KMS-11 (cell line): ENCODE data around the gene ATG4D.

ENCODE experiments used
- H2AFZ ChIP-seq: fragments of 200-600 bp; sonication (generic); 2 replicates; pipeline ENCODE4 v1.6.1; 2016; ENCODE audit warnings: antibody characterized with exemption, mixed run types, low read depth
- H3K27ac ChIP-seq: fragments of 200-600 bp; sonication (generic); 2 replicates; pipeline ENCODE4 v1.6.1; 2016; ENCODE audit warnings: mild to moderate bottlenecking, mixed run types
- H3K27me3 ChIP-seq: fragments of 200-600 bp; sonication (generic); 2 replicates; pipeline ENCODE4 v1.6.1; 2017; ENCODE audit warnings: mild to moderate bottlenecking, low read depth, mixed run types, moderate library complexity; ENCODE audit not compliant: insufficient read depth
- H3K36me3 ChIP-seq: fragments of 200-600 bp; sonication (generic); 2 replicates; pipeline ENCODE4 v1.6.1; 2017; ENCODE audit warnings: mild to moderate bottlenecking, mixed run types; ENCODE audit not compliant: insufficient read depth
- H3K4me1 ChIP-seq: fragments of 200-600 bp; sonication (generic); 2 replicates; pipeline ENCODE4 v1.6.1; 2016; ENCODE audit warnings: mild to moderate bottlenecking, low read depth, mixed run types; ENCODE audit not compliant: poor library complexity, severe bottlenecking
- H3K4me2 ChIP-seq: fragments of 200-600 bp; sonication (generic); 2 replicates; pipeline ENCODE4 v1.7.0; 2016; ENCODE audit warnings: mild to moderate bottlenecking, mixed run types
- H3K4me3 ChIP-seq: fragments of 200-600 bp; sonication (generic); IDR thresholded peaks from 2 replicates; pipeline ENCODE4 v1.6.1; 2017; ENCODE audit warnings: low read depth, low read length, mixed read lengths; ENCODE audit not compliant: insufficient read depth
- H3K79me2 ChIP-seq: fragments of 200-600 bp; sonication (generic); 2 replicates; pipeline ENCODE4 v1.6.1; 2016; ENCODE audit warnings: low read depth, mixed run types; ENCODE audit not compliant: insufficient read depth
- H3K9ac ChIP-seq: fragments of 200-600 bp; sonication (generic); 2 replicates; pipeline ENCODE4 v1.6.1; 2016; ENCODE audit warnings: mild to moderate bottlenecking, mixed run types
- H4K20me1 ChIP-seq: fragments of 200-600 bp; sonication (generic); 2 replicates; pipeline ENCODE4 v1.6.1; 2016; ENCODE audit warnings: mild to moderate bottlenecking, mixed run types; ENCODE audit not compliant: insufficient read depth
- TF ChIP-seq, protein P1 (sequence below): fragments of 200-600 bp; sonication (generic); conservative IDR thresholded peaks from 2 replicates; pipeline ENCODE4 v1.6.1; 2017; ENCODE audit warnings: low read depth, mild to moderate bottlenecking, antibody characterized with exemption, low read length, moderate library complexity, mixed read lengths

Gene ATG4D

DNA sequence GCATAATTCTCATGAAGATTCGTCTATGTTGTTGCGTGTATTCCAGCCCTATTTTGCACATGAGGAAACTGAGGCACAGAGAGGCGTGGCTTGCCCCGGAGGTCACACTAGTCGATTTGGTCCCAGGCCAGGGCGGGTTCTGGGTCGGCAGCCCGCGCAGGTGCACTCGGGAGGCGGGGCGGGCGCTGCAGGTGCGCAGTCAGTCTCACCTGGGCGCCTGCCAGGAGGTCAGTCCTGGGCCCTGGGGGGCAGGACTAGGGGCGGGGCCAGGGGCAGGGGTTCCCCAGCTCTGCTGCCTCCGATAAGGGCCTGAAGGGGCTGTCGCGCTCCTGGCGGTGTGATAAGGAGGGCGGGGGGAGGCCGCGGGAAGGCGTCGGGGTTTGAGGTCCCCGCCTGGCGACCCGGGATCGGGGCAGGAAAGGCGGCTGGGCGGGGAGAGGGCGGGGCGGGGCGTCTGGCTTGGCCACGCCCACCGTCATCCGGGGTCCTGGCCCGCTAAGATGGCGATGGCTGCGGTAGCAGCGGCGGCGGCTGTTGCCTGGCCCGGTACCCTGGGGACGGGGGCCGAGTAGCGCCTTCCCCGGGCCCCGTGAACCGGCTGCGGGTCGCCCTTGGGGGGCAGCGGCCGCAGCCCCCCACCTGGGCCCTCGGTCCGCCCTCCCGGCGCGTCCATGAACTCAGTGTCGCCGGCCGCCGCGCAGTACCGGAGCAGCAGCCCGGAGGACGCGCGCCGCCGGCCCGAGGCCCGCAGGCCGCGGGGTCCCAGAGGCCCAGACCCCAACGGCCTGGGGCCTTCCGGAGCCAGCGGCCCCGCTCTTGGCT is at the start of gene ATG4D:
Gene ATG4D (plus strand): TSS at position 485 of the 822 bp plus-strand sequence. CDS start 187 bp downstream, at position 672.
- peak within 1 kb of the TSS; percentile 32 for H3K27ac ChIP-seq

DNA sequence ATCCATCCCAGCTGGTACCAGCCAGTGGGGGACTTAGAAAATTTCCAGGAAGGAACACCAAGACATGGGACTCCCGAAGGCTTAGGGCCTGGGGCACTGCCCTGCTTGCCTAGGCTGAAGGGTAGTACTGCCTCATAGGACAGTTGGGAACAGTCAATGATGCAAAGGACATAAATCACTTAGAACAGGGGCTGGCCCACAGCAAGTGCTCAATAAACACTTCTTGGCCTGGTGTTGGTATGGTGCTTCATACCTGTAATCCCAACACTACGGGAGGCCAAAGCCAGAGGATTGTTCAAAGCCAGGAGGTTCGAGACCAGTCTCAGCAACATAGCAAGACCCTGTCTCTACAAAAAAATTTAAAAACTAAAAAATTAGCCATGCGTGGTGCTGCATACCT is 46.3 kb upstream of the ATG4D start:
- peaks cover 83% of the 10 kb centered on the region for H3K79me2 ChIP-seq
- no peak overlapping the region for H3K4me3 ChIP-seq
- peaks cover 7% of the 10 kb centered on the region; the same call in 1 of the 2 replicates for H3K36me3 ChIP-seq
- H3K27me3 ChIP-seq = no peaks in the 10 kb centered on the region
- no peak overlapping the region for H3K9ac ChIP-seq
- no peaks in the 10 kb centered on the region for H4K20me1 ChIP-seq
- H3K4me2 ChIP-seq = no peak overlapping the region
- no peak overlapping the region for H2AFZ ChIP-seq
- TF ChIP-seq, protein P1, sequence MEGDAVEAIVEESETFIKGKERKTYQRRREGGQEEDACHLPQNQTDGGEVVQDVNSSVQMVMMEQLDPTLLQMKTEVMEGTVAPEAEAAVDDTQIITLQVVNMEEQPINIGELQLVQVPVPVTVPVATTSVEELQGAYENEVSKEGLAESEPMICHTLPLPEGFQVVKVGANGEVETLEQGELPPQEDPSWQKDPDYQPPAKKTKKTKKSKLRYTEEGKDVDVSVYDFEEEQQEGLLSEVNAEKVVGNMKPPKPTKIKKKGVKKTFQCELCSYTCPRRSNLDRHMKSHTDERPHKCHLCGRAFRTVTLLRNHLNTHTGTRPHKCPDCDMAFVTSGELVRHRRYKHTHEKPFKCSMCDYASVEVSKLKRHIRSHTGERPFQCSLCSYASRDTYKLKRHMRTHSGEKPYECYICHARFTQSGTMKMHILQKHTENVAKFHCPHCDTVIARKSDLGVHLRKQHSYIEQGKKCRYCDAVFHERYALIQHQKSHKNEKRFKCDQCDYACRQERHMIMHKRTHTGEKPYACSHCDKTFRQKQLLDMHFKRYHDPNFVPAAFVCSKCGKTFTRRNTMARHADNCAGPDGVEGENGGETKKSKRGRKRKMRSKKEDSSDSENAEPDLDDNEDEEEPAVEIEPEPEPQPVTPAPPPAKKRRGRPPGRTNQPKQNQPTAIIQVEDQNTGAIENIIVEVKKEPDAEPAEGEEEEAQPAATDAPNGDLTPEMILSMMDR = no peak
- peaks cover 36% of the 10 kb centered on the region for H3K4me1 ChIP-seq
- H3K27ac ChIP-seq = no peak overlapping the region

More for the DNA sequence above, at the start of gene ATG4D:
- H3K79me2 ChIP-seq = peaks cover 14% of the 10 kb centered on the region; the same call in 1 of the 2 replicates
- peaks cover 29% of the 10 kb centered on the region for H3K4me1 ChIP-seq
- peak within 1 kb of the TSS; percentile 59 for H2AFZ ChIP-seq
- H3K36me3 ChIP-seq = no peaks in the 10 kb centered on the region
- no peaks in the 10 kb centered on the region for H4K20me1 ChIP-seq
- H3K4me3 ChIP-seq = no peak within 1 kb of the TSS
- peaks cover 8% of the 10 kb centered on the region; the same call in 1 of the 2 replicates for H3K27me3 ChIP-seq
- peak within 1 kb of the TSS; percentile 91 for H3K4me2 ChIP-seq
- TF ChIP-seq, protein P1 = no peak
- peak within 1 kb of the TSS; percentile 79 for H3K9ac ChIP-seq

DNA sequence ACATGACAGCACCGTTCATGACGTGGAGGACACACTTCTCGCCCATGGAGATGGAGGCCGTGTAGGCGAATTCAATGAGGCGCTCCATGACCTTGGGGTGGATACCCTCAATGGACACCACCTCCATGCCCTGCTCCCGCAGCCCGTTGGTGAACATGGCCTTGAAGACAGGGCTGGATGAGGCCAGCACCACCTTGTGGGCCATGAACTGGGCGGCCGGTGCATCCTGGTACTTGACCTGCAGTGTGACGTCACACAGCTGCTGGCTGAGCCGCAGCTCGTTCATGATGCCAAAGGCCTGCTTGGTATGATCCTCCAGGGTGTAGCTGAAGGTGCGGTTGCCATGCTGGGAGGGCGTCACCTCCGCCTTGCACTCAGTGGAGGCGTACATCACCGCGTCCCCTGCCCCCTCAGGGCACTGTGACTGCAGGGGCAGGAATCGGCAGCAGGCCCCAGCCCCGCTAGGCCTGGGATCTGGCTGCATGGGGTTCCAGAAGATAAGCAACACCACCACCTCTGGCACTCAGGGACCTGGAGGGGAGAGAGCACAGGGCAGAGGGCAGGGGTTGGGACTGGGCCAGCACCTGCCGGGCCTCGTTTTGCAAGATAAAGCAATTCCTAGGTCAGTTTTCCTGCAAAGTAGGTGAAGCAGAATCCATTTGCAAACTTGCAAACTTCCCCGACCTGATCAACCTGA is 44.0 kb upstream of the ATG4D start:
- no peak overlapping the region for H3K9ac ChIP-seq
- peaks cover 41% of the 10 kb centered on the region for H3K4me1 ChIP-seq
- no peaks in the 10 kb centered on the region for H4K20me1 ChIP-seq
- TF ChIP-seq, protein P1 = no peak
- H3K4me2 ChIP-seq = peak overlapping the region; percentile 10; the same call in 1 of the 2 replicates
- H3K36me3 ChIP-seq = peaks cover 7% of the 10 kb centered on the region; the same call in 1 of the 2 replicates
- no peak overlapping the region for H2AFZ ChIP-seq
- no peaks in the 10 kb centered on the region for H3K27me3 ChIP-seq
- peaks cover 77% of the 10 kb centered on the region for H3K79me2 ChIP-seq
- no peak overlapping the region for H3K4me3 ChIP-seq
- peak overlapping the region; percentile 52; the same call in 1 of the 2 replicates for H3K27ac ChIP-seq

DNA sequence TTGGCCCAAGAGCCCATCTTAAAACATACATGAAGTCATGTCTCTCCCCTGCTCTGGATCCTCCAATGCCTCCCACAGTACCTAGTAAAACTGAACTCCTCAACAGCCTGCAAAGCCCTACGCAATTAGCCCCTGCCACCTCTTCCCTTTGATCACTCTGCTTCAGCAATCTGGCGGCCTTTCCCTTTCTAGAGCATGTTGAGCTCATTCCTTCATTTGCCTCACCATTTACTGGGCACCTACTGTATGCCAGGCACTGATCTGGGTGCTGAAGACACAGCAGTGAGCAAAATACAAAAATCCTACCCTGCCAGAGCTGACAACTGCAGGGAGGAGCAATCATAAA is 43.5 kb upstream of the ATG4D start:
- Histone ChIP-seq H2AFZ (no peak overlapping the region), H3K4me2 (peak overlapping the region; percentile 29; the same call in 1 of the 2 replicates), H3K27ac (no peak overlapping the region; the same call in 1 of the 2 replicates), H3K9ac (no peak overlapping the region), H3K79me2 (peaks cover 72% of the 10 kb centered on the region), H3K4me1 (peaks cover 41% of the 10 kb centered on the region), H3K4me3 (no peak overlapping the region), H4K20me1 (no peaks in the 10 kb centered on the region), H3K36me3 (peaks cover 6% of the 10 kb centered on the region; the same call in 1 of the 2 replicates), H3K27me3 (no peaks in the 10 kb centered on the region)
- TF ChIP-seq, protein P1 = no peak
